GM12873 (cell line): Measurements from ENCODE around the gene SYNPO.

Experiments
- CTCF ChIP-seq: IDR thresholded peaks from 2 replicates; pipeline ENCODE4 v1.5.1; 2012; ENCODE audit warnings: low read depth, mild to moderate bottlenecking, moderate library complexity, low read length, control low read depth; ENCODE audit not compliant: insufficient read depth; ENCODE audit errors: missing control alignments

SYNPO gene

DNA sequence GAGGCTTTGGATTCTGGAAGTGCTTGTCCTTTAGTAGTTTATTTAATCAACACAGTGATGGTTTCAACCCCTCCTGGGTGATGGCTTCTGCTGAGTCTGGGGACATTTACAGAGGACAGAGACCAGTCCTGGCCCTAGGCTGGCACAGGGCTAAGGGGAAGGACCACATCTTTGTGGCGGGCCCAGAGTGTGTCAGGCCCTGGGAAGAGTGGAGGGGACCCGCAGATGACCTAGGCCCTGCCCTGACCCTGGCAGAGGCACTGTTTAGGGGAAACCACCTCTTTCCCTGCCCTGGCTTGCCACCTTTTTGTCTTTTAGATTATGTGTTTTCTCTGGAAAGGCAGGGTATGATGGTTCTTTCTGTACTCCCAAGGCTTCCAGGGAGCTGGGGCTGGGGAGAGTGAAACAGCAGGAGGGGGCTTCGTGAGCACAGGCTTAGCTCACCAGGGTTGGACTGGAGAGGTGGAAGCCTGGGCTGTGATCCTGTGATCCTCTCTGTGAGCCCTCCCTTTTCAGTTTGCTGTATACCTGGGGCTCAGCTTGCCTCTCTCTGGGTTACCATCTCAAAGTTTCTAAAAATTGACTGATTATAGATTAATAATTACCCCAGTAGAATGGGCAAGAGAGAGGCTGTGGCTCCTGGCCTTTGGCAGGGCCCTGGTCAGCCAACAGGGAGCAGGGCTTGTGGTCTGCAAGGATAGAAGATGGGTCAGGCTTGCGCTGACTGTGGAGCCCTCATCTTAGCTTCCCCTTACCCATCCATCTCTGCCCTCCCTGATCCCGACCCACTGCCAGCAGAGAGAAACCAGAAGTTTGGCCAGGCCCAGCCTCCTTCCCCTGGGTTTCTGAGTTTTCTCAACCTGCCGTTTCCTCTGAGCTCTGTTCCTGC lies 1.7 kb upstream of the SYNPO start:
- no peak for TF ChIP-seq CTCF

- no peak for TF ChIP-seq CTCF
These were observed 1.1 kb upstream of the SYNPO start for GRCh38 chr5:150639377-150639692.

DNA sequence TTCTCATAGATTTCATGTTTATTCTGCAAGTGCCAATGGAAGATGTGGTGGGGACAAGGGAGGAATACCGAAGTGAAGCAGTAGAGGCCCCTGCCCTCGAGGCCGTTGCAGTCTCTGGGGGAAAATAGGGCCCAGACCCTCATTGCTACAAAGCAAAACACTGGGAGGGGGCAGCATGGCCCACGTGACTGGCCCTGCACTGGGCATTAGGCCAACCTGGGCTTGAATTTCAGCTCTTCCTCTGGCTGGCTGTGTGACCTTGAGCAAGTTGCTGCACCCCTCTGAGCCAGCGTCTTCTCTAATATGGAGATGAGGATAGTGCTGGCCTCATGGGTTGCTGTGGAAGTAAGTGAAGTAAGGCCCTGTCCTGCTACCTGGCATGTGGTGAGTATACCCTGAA lies 709 bp upstream of the SYNPO start:
- TF ChIP-seq CTCF: no peak

GRCh38 chr5:150641006-150641570 lies 628 bp downstream of the SYNPO start:
- no peak for TF ChIP-seq CTCF

DNA sequence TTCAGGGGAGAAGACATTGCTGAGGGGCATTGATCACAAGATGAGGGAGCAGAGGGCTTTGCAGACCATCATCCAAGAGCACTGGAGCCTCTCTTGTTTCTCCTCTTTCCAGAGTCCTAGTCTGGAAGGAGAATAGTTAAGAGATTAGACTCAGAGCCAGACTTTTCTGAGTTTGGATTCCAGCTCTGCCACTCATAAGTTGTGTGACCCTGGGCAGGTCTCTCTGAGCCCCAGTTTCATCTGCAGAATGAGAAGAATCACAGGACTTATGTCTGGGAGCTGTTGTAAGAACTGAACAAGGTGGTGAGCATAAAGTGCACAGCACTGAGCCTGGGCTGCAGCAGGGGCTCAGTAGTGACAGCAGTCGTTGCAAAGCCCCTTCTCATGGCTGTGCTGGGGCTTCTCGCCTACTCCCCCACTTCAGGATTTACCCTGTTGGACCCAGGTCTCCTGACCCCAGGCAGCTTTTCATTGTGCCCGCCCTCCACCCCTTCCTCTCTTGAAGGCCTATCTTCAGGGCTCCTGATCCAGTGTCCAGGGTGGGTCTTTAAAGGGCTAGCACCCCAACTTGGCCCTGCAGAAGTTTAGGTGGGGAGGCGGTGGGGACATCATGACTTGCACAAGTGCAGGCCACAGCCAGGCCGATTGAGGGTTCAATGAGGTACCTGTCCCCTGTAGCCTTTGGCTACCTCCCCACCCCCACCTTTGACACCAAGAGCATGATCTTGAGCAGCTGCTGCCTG lies 1.5 kb downstream of the SYNPO start:
- TF ChIP-seq CTCF: no peak

- no peak for TF ChIP-seq CTCF
These were observed 2.1 kb downstream of the SYNPO start for GRCh38 chr5:150642567-150642927.

- TF ChIP-seq CTCF: no peak
These were observed 2.7 kb downstream of the SYNPO start for GRCh38 chr5:150642991-150643710.
